Endometrial microvascular endothelial cells (primary cell): ENCODE results near the gene FANK1. TPM values are rescaled to one million over a fixed set of nuclear protein-coding genes. Genes with fewer than 3 reads are reported as not detected.
"Not testable (repeated sequence)": the region's sequence is repeated elsewhere in the genome, so short reads cannot be mapped to it uniquely, and the experiment has no call there.

Experiments used
- in situ Hi-C: cut with HindIII; loops from 2 replicates; pipeline ENCODE4 v1.10.0; 2017; ENCODE audit warnings: low sequenced_read_pairs, low pct_unique_long_range_greater_than_20kb; ENCODE audit errors: inconsistent ontology term
- total RNA-seq: library from RNA; depleted of rRNA; stranded (reverse); fragments of >200 nt; gene quantifications from one replicate; pipeline ENCODE4 v1.2.3, GENCODE V29; 2015; ENCODE audit errors: inconsistent ontology term

Gene FANK1
- total RNA-seq, 1 donor from 2014 or later: 3.7 TPM

DNA sequence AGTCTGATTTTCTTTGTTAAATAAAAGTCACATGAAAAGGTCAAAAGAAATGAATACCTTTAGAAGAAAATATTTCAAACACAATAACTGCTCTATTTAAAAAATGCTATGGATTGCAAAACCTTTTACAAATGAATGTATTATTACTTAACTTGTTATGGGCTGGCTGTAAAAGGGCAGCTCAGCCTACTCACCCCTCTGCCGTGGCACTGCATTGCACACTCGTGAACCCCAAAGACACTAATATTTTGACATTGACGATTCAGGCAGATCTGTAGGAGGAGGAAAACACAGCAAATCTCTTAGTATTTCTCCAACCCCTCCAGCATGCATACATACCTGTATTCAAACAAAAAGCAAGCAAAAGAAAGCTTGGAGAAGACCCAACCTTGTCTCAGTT lies 149.5 kb downstream of the FANK1 start:
- in situ Hi-C loops: no loop called here

DNA sequence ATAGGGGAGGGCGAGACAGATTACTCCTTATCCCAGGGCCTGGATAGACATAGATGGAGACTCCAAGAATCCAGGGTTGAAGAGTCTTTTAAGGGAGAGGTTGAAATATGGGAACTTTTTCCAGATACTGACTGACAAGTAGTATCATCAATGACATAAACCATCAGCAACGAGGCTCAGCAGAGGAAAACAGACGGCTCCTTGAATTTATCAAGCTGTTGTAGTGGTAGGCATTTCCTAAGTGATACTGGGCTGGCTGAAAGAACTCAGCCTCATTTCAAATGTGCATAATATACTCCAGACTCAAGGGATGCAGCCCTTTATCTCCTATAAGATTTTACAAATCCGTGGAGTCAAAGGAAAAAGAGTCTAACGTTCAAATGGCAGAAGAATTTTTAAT lies 150.5 kb downstream of the FANK1 start:
- in situ Hi-C loops: no loop called here

DNA sequence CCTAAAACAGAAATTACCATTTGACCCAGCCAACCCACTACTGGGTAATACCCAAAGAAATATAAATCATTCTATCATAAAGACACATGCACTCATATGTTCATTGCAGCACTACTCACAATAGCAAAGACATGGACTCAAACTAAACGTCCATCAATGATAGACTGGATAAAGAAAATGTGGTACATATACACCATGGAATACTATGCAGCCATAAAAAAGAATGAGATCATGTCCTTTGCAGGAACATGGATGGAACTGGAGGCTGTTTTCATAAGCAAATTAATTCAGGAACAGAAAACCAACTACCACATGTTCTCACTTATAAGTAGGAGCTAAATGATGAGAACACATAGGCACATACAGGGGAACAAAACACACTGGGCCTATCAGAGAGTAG lies 151.4 kb downstream of the FANK1 start:
- in situ Hi-C loops: not testable (repeated sequence)

- in situ Hi-C loops: no loop called here
Measured at GRCh38 chr10:126049759-126050700, 153.7 kb downstream of the FANK1 start.

DNA sequence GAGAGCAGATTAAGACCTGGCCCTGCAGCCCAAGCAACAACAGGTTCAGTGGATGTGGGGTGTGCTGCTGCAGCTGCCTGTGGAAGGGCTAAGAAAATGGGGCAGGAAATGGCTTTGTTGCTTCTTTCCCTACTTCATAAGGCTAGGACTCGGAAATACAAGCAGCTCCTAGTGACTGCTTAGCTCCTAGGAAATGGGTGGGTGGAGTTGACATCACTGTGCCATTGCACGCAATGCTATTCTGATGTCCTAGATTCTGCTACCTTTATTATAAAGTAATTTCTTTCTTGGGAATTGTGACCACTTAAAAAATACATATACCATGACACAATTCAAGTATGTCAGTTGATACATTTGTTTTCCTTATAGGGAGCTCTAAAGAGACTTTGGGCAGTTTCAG lies 155.8 kb downstream of the FANK1 start:
- in situ Hi-C loops: no loop called here

GRCh38 chr10:126054191-126054590 lies 157.8 kb downstream of the FANK1 start:
- in situ Hi-C loops: no loop called here

DNA sequence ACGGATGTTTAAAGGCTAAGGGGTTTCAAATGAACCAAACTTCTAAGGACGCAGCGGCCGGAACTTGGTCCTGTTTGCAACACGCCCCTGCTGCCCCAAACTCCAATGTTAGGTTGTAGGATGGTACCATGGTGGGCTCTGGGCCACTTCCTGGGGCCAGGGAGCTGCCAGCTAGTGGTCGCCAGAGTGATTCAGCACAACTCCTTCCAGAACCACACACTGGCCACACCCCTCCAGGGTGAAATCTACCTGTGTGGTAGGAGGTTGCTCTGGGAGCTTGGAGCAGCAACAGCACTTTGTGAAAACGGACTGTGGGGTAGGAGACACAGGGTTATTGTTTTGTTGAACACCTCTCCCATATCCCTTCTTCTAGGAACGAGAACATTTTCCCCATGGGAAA lies 161.1 kb downstream of the FANK1 start:
- in situ Hi-C loops: no loop called here

DNA sequence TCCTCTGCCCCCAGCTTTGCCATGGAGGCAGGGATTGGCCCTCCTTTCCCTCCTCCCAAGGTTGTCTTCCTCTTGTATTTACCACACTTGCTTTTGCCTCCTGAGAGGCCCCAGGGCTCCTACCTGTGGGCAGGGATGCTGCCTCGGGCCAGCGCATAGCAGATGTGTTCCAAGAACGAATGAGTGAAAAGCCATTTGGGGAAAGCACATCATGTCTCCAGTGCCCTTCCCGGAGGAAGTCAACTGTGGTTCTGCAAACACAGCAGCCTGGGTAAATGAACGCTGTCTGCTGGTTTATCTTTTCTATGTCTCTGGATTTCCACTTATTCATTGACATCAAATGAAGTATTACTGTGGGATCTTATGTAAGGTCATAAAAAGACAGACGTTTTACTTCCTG lies 161.7 kb downstream of the FANK1 start:
- in situ Hi-C loops: no loop called here

DNA sequence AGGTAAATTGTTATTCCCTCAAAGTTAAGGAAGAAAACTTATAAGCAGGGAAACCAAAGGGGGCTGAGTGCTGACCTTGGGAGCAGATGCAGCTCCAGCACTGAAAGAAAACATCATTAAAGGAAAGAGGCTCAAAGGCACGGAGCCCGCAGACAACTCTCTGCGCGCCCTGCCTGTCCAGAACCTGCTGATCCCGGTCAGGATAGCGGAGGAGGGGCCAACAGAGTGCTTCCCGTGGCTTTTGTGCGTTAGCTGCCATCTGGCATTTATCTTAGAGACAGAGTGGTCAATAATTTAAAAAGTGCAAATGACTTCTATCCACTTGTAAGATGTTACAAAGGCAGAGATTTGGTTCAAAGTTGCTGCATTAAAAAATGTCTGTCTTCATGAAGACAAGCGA lies 162.1 kb downstream of the FANK1 start:
- in situ Hi-C loops: no loop called here

Other genes with a start within 250 kb of the FANK1 start
- not detected for gene TEX36, start 213.4 kb upstream of the FANK1 start, total RNA-seq
- 17.8 TPM for gene EDRF1, start 176.9 kb upstream of the FANK1 start, total RNA-seq
- gene MMP21, start 120.7 kb upstream of the FANK1 start, total RNA-seq: not detected
- 67.1 TPM for gene UROS, start 73.3 kb upstream of the FANK1 start, total RNA-seq
- 76.3 TPM for gene BCCIP, start 73.0 kb upstream of the FANK1 start, total RNA-seq
- gene DHX32, start 15.3 kb upstream of the FANK1 start, total RNA-seq: 47.0 TPM